K562 treated with DMSO at 1 percent for 12 hours (cell line): Measurements from ENCODE around the gene TEX10. TPM values are rescaled to one million over a fixed set of nuclear protein-coding genes. Genes with fewer than 3 reads are reported as not detected.

Source experiments
- total RNA-seq: library from RNA; unstranded; fragments of 300-600 nt; gene quantifications from 2 replicates; pipeline ENCODE4 v1.2.3, GENCODE V29; 2022; ENCODE audit not compliant: insufficient read depth

The TEX10 gene
- total RNA-seq, result 10.6 and 23.0 TPM in 2 replicates

DNA sequence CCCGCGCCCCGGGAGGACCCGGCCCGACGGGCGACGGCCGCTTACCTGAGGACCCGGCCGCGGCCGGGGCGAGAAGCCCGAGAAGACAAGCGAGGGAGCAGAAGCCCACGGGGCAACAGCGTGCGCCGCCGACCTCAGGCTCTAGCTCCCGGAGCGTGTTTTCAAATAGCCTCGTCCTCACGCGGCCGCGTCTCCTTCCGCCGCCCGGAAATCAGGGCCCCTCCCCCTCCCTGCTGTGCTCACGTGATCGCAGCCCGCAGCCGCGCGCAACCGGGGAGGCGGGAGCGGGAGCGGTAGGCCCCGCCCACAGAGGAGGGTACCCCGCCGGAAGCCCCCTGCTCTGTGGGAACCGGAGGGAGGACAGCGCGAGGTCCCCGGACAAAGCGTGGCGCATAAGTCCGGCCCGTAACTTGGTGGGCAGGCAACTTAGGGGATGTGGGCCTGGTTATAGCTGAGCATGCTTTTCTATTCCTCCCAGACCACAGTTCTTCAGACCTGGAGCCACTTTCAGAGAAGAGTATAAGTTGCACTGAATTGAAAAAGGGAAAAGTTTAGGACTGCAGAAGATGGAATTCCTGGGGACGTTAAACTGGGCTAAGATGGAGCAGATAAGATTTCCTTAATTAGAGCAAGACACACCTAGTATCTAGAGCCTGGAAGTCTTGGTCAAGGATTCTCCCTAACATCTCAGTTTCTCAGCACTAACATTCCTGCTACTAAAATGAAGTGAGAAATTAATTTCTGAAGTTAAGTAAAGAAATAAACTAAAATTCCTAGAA lies at the start of gene TEX10:
Gene TEX10, minus strand, starts transcription at position 216 of the 779 bp plus-strand sequence. CDS start 3,579 bp downstream, outside the sequence.

Other genes starting within 250 kb of the TEX10 start
- gene MSANTD3, start 74.2 kb upstream of the TEX10 start, total RNA-seq, result 12.5 and 30.2 TPM in 2 replicates
- 0.74 TPM in 1 of 2 replicates, not detected in the other for gene TMEFF1, start 120.2 kb upstream of the TEX10 start, total RNA-seq
- not detected in 2 replicates for gene CAVIN4, start 225.1 kb upstream of the TEX10 start, total RNA-seq